H7 (cell line): ENCODE results near the gene ORC5. TPM values are rescaled to one million over a fixed set of nuclear protein-coding genes. Genes with fewer than 3 reads are reported as not detected.

Experiments used
- total RNA-seq: library from RNA; depleted of rRNA; stranded (reverse); fragments of >200 nt; shearing (Covaris generic); gene quantifications from 2 replicates; pipeline ENCODE4 v1.2.3, GENCODE V29; 2014; rRNA removed

The ORC5 gene
- total RNA-seq, 1 experiment from 2014 or later = 21.1 TPM

Other genes starting within 250 kb of the ORC5 start
- gene RELN, start 218.4 kb downstream of the ORC5 start, total RNA-seq = 0.24 TPM in 1 of 2 replicates, not detected in the other
- 0.80 TPM in 1 of 2 replicates, not detected in the other for gene LHFPL3, start 120.6 kb upstream of the ORC5 start, total RNA-seq